ENCODE results near the gene IL20RB.

DNA sequence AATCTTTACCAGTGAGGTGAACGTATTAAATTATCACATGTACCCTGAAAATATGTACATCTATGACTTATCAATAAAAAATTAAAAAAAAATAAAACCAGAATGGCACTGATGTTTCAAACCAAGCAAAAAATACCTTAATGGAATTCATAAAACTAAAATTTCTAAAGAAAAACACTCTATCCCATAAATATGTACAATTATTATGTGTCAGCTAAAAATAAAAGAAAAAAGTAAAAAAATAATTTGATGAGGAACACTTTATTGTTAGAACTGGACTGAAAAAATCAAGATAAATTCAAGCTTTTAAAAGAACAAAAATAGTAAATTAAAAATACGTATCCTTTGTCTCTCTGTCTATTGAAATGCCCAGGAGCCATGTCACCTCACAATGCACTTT lies 63.1 kb downstream of the IL20RB start:
- TF ChIP-seq, protein P1, sequence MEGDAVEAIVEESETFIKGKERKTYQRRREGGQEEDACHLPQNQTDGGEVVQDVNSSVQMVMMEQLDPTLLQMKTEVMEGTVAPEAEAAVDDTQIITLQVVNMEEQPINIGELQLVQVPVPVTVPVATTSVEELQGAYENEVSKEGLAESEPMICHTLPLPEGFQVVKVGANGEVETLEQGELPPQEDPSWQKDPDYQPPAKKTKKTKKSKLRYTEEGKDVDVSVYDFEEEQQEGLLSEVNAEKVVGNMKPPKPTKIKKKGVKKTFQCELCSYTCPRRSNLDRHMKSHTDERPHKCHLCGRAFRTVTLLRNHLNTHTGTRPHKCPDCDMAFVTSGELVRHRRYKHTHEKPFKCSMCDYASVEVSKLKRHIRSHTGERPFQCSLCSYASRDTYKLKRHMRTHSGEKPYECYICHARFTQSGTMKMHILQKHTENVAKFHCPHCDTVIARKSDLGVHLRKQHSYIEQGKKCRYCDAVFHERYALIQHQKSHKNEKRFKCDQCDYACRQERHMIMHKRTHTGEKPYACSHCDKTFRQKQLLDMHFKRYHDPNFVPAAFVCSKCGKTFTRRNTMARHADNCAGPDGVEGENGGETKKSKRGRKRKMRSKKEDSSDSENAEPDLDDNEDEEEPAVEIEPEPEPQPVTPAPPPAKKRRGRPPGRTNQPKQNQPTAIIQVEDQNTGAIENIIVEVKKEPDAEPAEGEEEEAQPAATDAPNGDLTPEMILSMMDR (IDR thresholded peaks at IDR 0.05): no peak
- TF ChIP-seq POLR2A (IDR thresholded peaks at IDR 0.05): no peak

Data from adrenal gland (tissue), 5 donors.